Activated CD4-positive, alpha-beta T cell treated with anti-CD3 and anti-CD28 coated beads for 1 hour (primary cell): ENCODE data around the gene SARM1.
A peak's percentile ranks its signal among the peaks of the same experiment; 100 is the strongest.

Source experiments
- DNase-seq: peaks from one replicate; pipeline ENCODE4 v3.0.0-alpha.2; 2020

The SARM1 gene

DNA sequence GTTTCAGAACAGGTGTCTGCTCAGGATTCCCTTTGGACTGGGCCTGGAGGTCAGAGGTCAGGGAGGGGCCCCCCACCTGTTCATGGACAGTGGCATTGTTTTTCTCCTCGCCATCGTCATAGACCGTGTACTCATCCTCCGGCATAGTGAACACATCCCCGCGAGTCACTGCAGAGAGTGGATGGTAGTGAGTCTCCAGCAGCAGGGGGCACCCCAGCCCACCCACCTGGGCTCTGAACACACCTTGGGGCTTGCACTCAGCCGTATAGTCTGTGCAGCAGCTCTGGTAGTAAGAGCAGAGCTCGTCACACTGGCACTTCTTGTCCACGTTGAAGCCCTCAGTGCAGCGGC is 1.8 kb upstream of the SARM1 start:
- no peak for DNase-seq

DNA sequence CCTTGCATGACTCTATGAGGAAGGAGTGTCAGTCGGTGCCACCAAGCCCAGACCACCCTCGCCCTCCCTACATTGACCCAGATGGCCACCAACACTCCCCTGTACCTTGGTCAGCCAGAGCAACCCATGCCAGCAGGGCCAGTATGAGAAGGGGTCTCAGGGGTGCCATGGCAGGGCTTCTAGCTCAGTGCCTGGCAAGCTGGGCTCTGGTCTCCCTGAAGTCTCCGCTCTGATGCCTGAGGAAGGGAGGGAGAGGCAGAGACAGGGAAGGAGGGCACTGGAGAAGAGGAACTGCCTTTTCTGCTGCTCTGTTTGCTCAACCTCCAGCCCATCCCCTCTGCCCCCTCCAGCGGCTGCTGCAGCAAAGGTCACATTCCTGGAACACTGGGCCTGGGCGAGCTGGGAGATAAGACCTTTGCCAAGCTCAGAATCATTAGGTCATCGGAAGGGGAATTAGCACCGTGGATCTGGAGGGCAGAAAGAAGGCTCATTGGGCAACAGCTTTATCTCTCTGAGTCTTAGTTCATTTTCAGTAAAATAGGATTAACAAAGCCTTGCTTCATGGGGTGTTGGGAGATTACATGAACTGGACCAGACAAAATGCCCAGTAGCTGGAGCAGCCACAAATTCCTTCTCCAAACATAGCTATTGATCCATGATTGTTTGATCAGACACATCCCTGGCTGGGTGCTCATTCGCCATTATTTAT is 1.3 kb upstream of the SARM1 start, which contains the start of gene VTN:
VTN (minus strand) TSS at position 273 of the 709 bp plus-strand sequence; CDS start at position 169, 104 bp downstream.
- DNase-seq, result no peak

DNA sequence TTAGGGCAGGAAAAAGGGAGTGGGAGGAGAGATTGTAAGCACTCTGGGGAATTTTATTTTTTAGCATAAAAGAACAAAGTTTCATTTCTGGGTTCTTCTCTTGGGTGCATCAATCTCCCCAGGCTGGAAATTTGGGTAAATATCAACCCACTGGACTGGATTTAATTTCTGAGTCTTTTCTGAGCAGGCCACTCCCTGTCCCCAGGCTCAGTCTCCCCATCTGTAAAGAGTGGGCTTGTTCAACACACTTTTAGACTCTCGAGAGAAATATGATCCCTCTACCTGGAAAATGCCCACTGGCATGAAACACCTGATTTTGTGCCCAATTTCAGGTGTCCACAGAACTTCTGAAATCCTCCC is 770 bp upstream of the SARM1 start:
- no peak for DNase-seq

DNA sequence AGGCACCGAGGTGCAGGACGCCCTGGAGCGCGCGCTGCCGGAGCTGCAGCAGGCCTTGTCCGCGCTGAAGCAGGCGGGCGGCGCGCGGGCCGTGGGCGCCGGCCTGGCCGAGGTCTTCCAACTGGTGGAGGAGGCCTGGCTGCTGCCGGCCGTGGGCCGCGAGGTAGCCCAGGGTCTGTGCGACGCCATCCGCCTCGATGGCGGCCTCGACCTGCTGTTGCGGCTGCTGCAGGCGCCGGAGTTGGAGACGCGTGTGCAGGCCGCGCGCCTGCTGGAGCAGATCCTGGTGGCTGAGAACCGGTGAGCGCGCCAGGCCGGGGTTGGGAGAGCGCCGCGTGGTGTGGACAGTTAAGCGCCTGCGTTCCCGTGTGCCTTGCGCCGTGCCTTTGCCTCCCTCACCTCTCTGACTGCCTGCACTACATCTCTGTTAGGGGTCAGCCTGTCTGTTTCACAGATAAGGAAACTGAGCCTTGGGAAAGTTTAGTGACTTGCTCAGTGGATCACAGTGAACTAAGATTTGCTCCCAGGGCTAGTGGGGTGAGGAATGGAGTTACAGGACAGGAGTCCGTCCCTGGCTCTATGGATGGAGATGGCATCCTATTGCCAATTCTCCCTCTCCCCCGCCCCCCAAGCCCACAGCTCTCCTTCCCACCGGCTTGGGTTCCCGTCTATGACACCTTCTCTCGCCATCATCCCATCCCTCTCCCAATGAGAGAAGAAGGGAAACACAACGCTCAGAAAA is 880 bp downstream of the SARM1 start:
- no peak for DNase-seq

DNA sequence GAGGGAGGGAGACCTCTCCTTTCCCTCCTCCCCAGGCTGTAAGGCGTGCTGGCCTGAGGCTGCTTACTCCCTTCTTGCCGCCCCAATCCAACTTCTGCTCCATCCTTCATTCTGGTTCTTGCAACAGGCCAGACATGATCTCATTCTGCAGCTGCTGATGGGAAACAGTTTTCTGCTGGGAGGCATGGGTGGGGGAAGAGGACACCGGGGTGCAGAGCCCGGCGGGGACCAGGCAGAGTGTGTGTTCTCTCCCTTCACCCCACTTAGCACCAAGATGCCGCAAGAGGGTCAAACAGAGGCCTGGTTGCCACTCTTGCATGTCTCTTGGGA is 1.4 kb downstream of the SARM1 start:
- DNase-seq, result no peak

DNA sequence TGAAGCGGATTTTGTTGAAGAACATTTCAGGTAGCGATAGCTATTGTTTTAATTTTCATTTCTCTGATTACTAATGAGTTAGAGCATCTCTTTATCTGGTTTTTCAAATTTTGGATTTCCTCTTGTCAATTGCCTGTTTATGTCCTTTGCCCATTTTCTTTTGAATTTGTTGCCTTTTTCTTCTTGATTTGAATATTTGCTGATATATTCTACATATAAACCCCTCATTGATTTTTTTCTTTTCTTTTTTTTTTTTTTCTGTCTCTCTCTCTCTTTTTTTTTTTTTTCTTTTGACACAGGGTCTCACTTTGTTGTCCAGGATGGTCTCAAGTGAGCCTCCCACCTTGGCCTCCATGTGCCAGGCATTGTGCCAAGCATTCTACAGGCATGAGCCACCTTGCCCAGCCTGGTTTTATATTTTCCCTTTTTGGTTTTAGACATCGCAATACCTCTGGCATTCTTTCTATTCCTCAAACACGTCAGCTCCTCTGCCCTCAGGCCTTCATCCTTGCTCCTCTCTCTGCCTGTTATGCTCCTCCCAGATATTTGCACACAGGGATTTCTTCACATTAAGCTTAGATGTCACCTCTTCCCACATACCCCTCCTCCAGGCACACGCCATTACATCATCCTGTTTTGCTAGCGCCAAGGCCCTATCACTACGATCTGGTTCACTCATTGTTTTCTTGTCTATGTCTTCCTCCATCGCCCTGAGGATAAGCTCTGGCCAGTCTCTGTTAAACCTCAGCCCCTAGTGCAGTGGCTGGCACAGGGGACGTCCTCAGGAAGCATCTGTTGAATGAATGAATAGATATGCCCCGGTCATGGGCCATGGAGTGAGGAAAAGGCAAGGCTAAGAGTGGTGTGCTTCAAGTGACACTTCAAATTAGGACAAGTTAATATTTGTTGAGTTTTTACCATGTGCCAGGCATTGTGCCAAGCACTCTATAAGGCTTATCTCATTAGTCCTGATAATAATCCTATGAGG is 8.6 kb downstream of the SARM1 start:
- DNase-seq, result no peak

DNA sequence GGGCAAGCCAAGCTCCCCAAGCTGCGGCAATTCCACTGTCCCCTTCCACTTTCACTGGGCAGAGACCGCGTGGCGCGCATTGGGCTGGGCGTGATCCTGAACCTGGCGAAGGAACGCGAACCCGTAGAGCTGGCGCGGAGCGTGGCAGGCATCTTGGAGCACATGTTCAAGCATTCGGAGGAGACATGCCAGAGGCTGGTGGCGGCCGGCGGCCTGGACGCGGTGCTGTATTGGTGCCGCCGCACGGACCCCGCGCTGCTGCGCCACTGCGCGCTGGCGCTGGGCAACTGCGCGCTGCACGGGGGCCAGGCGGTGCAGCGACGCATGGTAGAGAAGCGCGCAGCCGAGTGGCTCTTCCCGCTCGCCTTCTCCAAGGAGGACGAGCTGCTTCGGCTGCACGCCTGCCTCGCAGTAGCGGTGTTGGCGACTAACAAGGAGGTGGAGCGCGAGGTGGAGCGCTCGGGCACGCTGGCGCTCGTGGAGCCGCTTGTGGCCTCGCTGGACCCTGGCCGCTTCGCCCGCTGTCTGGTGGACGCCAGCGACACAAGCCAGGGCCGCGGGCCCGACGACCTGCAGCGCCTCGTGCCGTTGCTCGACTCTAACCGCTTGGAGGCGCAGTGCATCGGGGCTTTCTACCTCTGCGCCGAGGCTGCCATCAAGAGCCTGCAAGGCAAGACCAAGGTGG is 9.8 kb downstream of the SARM1 start:
- DNase-seq, result no peak

DNA sequence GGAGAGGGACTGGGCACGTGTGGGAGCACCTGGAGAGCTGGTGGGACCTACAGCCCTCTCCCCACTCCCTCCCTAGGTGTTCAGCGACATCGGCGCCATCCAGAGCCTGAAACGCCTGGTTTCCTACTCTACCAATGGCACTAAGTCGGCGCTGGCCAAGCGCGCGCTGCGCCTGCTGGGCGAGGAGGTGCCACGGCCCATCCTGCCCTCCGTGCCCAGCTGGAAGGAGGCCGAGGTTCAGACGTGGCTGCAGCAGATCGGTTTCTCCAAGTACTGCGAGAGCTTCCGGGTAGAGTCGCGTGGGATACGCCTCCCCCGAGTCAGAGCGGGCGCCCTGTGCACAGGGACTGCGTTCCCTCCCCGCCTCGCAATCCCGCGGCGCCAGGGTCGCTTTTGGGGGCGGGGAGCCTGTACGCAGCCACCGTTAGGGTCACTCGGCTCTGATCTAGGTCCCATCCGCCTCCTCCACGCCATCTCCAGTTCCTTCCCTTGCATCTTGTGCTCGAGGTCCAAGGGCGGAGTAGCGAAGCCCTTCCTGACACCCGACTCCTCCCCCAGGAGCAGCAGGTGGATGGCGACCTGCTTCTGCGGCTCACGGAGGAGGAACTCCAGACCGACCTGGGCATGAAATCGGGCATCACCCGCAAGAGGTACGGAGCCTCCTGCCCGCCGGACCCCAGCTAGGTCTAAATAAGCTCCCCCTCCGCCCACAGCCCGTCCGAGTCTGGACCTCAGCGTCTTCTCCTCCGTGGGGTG is 13.0 kb downstream of the SARM1 start:
- DNase-seq, result peak; percentile 42

DNA sequence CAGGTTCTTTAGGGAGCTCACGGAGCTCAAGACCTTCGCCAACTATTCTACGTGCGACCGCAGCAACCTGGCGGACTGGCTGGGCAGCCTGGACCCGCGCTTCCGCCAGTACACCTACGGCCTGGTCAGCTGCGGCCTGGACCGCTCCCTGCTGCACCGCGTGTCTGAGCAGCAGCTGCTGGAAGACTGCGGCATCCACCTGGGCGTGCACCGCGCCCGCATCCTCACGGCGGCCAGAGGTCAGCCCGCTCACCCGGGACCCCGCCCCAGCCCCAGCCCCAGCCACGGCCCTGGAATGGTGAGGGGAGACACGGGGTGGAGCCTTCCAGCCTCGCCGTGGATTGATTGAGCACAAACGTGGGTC is 13.5 kb downstream of the SARM1 start:
- no peak for DNase-seq

DNA sequence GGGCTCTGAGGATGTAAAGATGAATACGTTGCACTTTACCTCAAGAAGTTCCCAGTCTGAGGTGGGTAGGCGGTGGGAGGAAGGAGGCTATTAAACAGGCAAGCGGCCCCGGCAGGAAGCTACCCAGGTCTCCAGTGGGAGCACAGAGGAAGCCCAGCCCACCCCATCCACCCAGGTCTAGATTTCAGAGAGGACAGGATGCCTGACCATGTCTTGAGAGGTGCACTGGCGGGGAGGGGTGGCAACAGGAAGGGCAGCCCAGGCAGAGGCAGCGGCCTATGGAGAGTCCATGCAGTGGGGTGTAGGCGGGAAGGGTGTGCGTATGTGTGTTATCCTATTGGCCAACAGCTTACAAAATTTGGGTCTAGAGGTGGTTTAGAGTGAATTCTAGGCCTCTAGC is 13.9 kb downstream of the SARM1 start:
- no peak for DNase-seq

DNA sequence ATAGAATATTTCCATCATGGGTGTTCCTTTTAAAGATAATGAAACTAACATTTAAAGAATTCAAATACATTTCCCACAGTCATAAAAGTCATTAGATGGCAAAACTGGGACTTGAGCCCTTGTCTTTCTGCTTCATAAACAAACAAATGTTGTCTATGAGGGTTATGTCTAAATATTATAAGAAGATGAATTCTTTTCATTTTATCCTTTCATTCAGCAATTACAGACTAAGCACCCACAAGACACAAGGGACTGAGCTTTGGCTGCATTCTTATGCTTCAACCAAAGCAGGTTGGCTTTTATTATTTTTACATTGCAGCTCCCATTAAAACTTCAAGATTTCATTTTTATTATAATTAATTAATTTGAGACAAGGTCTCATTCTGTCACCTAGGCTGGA is 14.9 kb downstream of the SARM1 start:
- DNase-seq, result no peak

DNA sequence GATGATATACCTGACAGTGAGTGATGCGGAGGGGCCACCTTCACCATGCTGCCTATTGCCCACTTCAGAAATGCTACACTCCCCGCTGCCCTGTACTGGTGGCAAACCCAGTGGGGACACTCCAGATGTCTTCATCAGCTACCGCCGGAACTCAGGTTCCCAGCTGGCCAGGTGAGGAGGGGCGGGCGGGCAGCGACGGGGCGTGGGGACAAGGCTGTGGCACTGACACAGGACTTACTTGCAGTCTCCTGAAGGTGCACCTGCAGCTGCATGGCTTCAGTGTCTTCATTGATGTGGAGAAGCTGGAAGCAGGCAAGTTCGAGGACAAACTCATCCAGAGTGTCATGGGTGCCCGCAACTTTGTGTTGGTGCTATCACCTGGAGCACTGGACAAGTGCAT is 16.6 kb downstream of the SARM1 start:
- no peak for DNase-seq

DNA sequence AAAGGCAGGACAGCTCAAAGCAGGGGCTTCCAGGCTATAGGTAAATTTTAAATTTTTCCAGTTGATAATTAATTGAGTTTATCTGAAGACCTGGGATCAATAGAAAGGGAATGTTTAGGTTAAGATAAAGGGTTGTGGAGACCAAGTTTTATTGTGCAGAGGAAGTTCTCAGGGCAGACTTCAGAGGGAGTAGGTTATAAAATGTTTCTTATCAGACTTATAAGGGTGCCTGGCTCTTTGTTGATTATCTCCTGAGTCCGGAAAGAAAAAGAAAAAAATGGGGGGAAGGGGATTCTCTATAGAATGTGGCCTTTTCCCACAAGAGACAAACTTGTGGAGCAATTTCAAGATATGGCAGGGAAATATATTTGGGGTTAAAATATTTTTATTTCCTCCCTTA is 18.6 kb downstream of the SARM1 start:
- no peak for DNase-seq

DNA sequence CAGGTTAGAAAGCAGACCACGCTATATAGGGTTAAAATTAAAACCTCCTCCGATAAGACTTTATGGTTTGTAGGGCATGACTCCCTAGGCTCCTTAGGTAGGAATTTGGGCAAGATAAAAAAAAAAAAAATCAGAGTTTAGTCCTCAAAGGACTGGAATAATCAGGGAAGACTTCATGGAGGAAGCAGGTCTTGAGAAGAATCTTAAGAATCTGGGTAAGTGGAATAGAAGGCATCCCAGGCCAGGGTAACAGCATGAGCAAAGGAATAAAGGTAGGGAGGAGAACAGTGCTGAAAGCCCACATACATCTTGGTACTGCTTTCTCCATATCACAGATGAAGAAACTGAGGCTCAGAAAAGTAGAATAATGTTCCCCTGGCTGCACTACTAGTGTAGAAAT is 19.1 kb downstream of the SARM1 start:
- no peak for DNase-seq

DNA sequence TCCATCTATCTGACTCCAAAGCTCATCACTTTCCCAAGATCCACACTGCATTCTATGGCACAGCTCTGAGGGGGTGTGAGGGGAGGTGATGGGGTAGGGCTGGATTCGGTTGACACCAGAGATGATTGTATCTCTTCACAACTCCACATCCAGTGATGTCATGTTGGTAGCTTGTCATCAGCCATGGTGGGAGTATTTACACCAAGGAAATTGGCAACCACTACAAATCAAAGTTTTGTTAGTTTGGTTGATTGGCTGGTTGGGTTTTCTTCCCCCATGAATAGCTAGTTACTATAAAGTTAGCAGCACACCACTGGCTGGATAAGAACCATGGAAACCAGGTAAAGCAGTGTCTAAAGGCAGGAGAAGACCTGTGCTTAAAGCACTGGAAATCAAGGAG is 19.5 kb downstream of the SARM1 start:
- no peak for DNase-seq

DNA sequence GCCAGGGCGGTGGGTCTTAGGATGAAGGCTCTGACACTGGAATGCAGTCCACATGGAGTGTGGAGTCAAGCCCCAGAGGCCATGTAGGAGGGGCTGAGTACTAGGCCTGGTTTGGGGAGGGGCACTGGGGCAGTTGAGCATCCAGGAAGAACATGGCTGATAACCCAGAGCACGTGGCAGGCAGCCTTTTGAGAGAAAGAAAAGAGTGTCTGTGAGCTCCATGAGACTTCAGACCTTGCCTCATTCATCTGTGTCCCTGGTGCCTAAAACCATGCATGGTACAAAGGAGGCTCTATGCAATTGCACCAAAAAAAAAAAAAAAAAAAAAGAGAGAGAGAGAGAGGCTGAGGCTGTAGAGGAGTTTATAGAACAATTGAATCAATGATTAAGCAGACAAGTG is 19.9 kb downstream of the SARM1 start:
- DNase-seq, result no peak

DNA sequence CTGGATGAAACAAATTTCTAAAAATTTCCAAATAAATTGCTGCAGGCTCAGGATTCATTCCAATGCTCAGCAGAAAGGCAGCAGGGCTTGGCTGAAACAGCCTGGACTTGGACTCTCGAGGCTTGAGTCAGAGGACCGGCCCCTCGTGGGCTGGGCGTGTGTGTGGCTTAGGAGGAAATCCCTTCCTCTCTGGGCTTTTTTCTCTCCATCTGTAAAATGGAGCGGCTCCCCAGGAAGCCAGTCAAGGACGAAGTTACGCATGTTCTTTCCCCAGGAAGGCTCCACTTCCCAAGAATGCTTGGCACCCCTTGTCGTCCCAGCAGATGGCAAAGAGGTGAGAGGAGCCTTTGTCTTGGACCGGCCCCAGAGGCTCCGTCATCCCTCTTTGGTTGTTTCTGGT is 21.0 kb downstream of the SARM1 start:
- DNase-seq, result no peak

DNA sequence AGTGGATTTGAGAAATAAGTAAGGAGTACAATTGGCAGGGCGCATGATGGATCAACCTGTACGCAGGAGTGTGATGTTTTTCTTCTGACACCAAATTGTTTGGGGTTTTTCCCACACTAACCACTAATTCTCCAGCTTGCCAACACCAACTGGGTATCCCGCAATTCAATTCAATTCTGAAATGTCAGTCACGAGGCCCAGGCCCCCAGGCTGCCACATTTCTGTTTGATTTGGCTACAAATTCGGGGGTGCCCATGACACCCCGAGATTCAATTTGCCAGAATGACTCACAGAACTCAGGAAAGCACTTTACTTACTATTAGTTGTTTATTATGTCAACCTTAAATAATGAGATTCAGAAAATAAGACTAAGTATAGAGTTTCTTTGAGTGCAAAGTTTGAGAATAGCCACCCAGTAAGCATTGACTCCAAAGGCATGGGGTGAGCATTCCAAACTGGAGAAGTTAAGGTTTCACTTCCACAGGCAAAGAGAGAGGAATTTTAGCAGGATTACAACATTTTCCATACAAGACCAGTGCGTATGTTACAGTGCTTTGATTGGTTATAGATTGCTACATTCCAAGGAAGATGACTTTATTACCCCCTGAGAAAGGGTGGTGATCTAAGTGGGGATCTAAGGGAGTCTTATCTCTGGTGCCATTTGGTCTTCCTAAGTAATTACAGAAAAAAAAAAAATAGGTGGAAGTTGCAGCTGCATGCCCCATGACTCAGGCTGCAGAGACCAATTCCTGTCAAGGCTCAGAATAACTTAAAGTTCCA is 23.0 kb downstream of the SARM1 start:
- DNase-seq, result no peak

DNA sequence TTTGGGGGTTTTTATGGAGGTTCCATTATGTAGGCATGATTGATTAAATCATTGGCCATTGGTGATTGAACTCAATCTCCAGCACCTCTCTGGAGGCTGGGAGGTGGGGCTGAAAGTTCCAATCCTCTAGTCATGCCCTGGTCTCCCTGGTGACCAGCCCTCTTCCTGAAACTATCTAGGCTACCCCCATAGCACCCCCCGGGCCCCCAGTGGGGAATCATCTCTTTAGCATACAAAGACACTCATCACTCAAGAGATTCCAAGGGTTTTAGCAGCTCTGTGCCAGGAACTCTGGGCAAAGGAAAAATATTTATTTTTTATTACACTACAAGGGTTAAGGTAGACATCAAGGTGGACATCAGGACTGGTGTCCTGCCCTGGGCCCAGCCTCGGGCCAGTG is 23.9 kb downstream of the SARM1 start:
- no peak for DNase-seq

DNA sequence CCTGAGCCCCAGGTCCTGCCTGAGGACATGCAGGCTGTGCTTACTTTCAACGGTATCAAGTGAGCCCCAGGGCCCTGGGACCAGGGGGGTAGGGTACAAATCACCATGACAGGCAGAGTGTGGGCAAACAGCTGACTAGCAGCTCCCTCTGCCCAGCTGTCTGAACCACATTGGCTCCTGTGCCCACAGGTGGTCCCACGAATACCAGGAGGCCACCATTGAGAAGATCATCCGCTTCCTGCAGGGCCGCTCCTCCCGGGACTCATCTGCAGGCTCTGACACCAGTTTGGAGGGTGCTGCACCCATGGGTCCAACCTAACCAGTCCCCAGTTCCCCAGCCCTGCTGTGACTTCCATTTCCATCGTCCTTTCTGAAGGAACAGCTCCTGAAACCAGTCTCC is 24.5 kb downstream of the SARM1 start:
- DNase-seq, result no peak

DNA sequence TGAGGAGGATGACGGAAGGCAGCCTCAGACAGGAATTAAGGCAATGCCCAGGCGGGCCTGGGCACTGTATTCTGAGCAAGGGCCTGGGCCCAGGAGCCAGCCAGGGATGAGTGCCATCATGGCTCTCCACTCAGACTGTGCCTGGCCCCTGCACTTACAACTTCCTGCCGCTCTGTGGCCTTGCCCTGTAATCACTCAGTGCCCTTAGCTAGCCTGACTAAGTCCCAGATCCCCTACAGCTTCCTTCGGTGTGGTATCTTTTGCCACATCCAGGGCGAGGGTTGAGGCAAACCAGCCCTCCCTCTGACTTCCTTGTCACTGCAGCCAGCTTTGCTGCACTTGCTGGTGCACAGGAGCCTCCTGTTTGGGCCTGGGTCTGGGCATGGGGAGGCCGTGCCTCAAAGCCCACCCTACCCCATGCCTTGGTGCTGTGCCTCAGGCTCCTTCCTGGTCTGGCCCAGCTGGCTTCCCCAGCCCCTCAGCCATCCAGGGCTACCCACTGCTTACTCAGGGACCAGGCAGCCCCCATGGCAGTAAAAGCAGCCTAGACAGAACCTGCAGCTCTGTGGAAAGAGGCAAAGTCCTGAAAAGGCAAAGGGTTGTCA is 25.2 kb downstream of the SARM1 start:
- DNase-seq, result no peak
